Measurements from ENCODE around the gene PERCC1. TPM values are rescaled to one million over a fixed set of nuclear protein-coding genes. Genes with fewer than 3 reads are reported as not detected.

The PERCC1 gene
- total and polyA plus RNA-seq, 2 donors from 2014 or later, result not detected

GRCh38 chr16:1450841-1451240 lies 20.0 kb downstream of the PERCC1 start:
- Histone ChIP-seq H3K9ac (ENCODE audit: low read length in 3 of 3) (no peak overlapping the region), H3K27ac (ENCODE audit: low read depth in 2 of 2, low read length in 2 of 2) (no peak overlapping the region), H3K4me3 (ENCODE audit: low read length in 3 of 3) (no peak overlapping the region), H3K4me1 (ENCODE audit: control insufficient read depth in 2 of 3, insufficient read depth in 2 of 3, low read depth in 1 of 3, low read length in 3 of 3) (no peaks in the 10 kb centered on the region), H3K9me3 (ENCODE audit: control insufficient read depth in 2 of 3, insufficient read depth in 1 of 3, low read length in 3 of 3) (no peaks in the 10 kb centered on the region), H3K36me3 (ENCODE audit: control insufficient read depth in 2 of 3, insufficient read depth in 3 of 3, low read length in 3 of 3) (peaks cover 0 to 12% (median 11%) of the 10 kb centered on the region in 3 donors), H3K27me3 (ENCODE audit: control insufficient read depth, insufficient read depth, low read length) (no peaks in the 10 kb centered on the region)
- TF ChIP-seq, protein P1, sequence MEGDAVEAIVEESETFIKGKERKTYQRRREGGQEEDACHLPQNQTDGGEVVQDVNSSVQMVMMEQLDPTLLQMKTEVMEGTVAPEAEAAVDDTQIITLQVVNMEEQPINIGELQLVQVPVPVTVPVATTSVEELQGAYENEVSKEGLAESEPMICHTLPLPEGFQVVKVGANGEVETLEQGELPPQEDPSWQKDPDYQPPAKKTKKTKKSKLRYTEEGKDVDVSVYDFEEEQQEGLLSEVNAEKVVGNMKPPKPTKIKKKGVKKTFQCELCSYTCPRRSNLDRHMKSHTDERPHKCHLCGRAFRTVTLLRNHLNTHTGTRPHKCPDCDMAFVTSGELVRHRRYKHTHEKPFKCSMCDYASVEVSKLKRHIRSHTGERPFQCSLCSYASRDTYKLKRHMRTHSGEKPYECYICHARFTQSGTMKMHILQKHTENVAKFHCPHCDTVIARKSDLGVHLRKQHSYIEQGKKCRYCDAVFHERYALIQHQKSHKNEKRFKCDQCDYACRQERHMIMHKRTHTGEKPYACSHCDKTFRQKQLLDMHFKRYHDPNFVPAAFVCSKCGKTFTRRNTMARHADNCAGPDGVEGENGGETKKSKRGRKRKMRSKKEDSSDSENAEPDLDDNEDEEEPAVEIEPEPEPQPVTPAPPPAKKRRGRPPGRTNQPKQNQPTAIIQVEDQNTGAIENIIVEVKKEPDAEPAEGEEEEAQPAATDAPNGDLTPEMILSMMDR (IDR thresholded peaks at IDR 0.05; ENCODE audit: borderline replicate concordance, extremely low read depth, insufficient read depth), result no peak
- no peak for DNase-seq
- intact Hi-C loops (cut with DNase I), result no loop called here
- no peak for FAIRE-seq

DNA sequence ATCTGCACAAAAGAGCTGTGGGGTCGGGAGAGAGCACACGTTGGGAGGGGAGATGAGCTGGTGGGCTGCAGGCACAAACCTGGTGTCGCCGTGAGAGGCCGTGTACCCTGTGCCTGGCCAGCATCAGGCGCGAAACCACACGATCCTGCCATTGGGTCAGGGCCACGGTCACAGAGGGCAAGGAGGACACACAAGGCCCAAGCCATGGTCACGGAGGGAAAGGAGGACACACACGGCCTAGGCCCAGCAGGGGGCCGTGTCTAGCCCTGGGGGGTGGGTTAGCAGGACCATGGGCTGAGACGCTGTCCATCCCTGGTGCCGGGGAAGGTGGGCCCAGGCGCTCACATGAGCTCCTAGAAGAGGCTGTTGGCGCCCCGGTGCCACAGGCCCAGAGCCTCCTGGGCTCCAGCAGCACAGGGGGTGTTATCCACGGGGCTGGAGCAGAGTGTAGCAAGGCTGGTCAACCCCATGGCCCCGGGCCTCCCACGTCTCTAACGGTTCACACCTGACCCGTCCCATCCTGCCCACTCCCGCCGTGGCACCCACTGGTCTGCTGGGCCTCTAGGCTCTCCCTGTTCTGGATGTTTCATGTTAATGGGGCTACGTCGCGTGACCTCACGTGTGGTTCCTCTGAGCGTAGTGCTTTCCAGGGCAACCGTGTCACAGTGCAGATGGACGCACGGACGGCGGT lies 21.0 kb downstream of the PERCC1 start:
- no peak for FAIRE-seq
- no peak overlapping the region for H3K27ac ChIP-seq (ENCODE audit: low read depth in 2 of 2, low read length in 2 of 2)
- peaks cover 0 to 13% (median 12%) of the 10 kb centered on the region in 3 donors for H3K36me3 ChIP-seq (ENCODE audit: control insufficient read depth in 2 of 3, insufficient read depth in 3 of 3, low read length in 3 of 3)
- no peak overlapping the region for H3K4me3 ChIP-seq (ENCODE audit: low read length in 3 of 3)
- intact Hi-C loops (cut with DNase I), result no loop called here
- H3K27me3 ChIP-seq (ENCODE audit: control insufficient read depth, insufficient read depth, low read length), result no peaks in the 10 kb centered on the region
- no peaks in the 10 kb centered on the region for H3K9me3 ChIP-seq (ENCODE audit: control insufficient read depth in 2 of 3, insufficient read depth in 1 of 3, low read length in 3 of 3)
- no peaks in the 10 kb centered on the region for H3K4me1 ChIP-seq (ENCODE audit: control insufficient read depth in 2 of 3, insufficient read depth in 2 of 3, low read depth in 1 of 3, low read length in 3 of 3)
- H3K9ac ChIP-seq (ENCODE audit: low read length in 3 of 3), result no peak overlapping the region
- TF ChIP-seq, protein P1 (IDR thresholded peaks at IDR 0.05; ENCODE audit: borderline replicate concordance, extremely low read depth, insufficient read depth), result no peak
- no peak for DNase-seq

- Histone ChIP-seq H3K4me1 (ENCODE audit: control insufficient read depth in 2 of 3, insufficient read depth in 2 of 3, low read depth in 1 of 3, low read length in 3 of 3) (no peaks in the 10 kb centered on the region), H3K27me3 (ENCODE audit: control insufficient read depth, insufficient read depth, low read length) (no peaks in the 10 kb centered on the region), H3K4me3 (ENCODE audit: low read length in 3 of 3) (no peak overlapping the region), H3K9ac (ENCODE audit: low read length in 3 of 3) (no peak overlapping the region), H3K9me3 (ENCODE audit: control insufficient read depth in 2 of 3, insufficient read depth in 1 of 3, low read length in 3 of 3) (no peaks in the 10 kb centered on the region), H3K36me3 (ENCODE audit: control insufficient read depth in 2 of 3, insufficient read depth in 3 of 3, low read length in 3 of 3) (peaks cover 0 to 14% (median 12%) of the 10 kb centered on the region in 3 donors), H3K27ac (ENCODE audit: low read depth in 2 of 2, low read length in 2 of 2) (no peak overlapping the region)
- intact Hi-C loops (cut with DNase I), result no loop called here
- TF ChIP-seq, protein P1 (IDR thresholded peaks at IDR 0.05; ENCODE audit: borderline replicate concordance, extremely low read depth, insufficient read depth), result no peak
- FAIRE-seq (no peak), DNase-seq (no peak)
These were observed 21.7 kb downstream of the PERCC1 start for GRCh38 chr16:1452530-1452929.

All from kidney (tissue), 14 donors.